GM12891 (cell line): Measurements from ENCODE around the gene BRPF1.

Experiments
- PAX5 ChIP-seq: IDR thresholded peaks from 2 replicates; pipeline ENCODE4 v1.6.1; 2011; ENCODE audit warnings: low read length, moderate library complexity, mild to moderate bottlenecking; ENCODE audit not compliant: insufficient read depth, severe bottlenecking
- POLR2A ChIP-seq: IDR thresholded peaks from 2 replicates; pipeline ENCODE4 v1.6.1; 2011; ENCODE audit warnings: low read depth, low read length, control low read depth
- POLR2AphosphoS5 ChIP-seq: IDR thresholded peaks from 2 replicates; pipeline ENCODE4 v1.6.1; 2011; ENCODE audit warnings: low read depth, low read length, control low read depth
- SPI1 ChIP-seq: IDR thresholded peaks from 2 replicates; pipeline ENCODE4 v1.6.1; 2011; ENCODE audit warnings: low read depth, low read length, control low read depth
- TAF1 ChIP-seq: IDR thresholded peaks from 2 replicates; pipeline ENCODE4 v1.6.1; 2011; ENCODE audit warnings: low read depth, low read length, control low read depth

DNA sequence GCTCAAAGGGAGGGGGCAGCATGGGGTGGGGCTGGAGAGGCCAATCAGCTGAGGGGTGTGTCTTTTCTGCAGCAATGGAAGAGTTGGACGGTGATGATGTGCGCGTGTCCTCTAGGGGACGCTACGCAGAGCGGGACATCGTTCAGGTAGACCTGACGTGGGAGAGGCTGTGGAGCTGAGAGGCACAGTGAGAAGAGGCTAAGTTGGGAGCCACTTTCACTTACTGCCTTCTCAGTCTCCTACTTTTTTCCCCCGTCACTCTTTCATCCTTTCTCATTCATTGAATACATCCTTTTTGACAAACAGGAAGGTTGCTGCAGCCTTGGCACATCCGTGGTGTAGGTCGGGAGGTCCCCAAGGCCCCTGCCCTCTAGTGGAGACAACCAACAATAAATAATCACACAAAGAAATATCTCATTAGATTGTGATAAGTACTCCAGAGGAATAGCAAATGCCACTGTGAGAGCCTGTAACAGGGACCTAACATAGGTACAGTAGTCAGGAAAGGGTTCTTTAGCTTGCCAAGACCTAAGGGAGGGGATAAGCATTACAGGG, 4.4 kb upstream of the BRPF1 start:
- no peak for TF ChIP-seq POLR2AphosphoS5
- TF ChIP-seq POLR2A: no peak
- TF ChIP-seq PAX5: no peak
- TF ChIP-seq TAF1: no peak
- no peak for TF ChIP-seq SPI1
